Esophagus mucosa (tissue), 1 donor: ENCODE measurements around the gene WDR37. TPM values are rescaled to one million over a fixed set of nuclear protein-coding genes. Genes with fewer than 3 reads are reported as not detected.
A peak's percentile ranks its signal among the peaks of the same experiment; 100 is the strongest.
"Not testable (repeated sequence)": the region's sequence is repeated elsewhere in the genome, so short reads cannot be mapped to it uniquely, and the experiment has no call there.

Source experiments
- ATAC-seq: fragments of 200-7000 bp; cut with Tn5 transposase; one replicate; pipeline ENCODE4 v1.9.1; 2020
- total RNA-seq: library from RNA; stranded (reverse); gene quantifications from one replicate; pipeline ENCODE4 v1.2.4, GENCODE V29; 2023
- donor health status: DM: yes; HTN: yes; CAD: no.

Gene WDR37
- total RNA-seq, 1 donor from 2014 or later = 12.9 TPM

DNA sequence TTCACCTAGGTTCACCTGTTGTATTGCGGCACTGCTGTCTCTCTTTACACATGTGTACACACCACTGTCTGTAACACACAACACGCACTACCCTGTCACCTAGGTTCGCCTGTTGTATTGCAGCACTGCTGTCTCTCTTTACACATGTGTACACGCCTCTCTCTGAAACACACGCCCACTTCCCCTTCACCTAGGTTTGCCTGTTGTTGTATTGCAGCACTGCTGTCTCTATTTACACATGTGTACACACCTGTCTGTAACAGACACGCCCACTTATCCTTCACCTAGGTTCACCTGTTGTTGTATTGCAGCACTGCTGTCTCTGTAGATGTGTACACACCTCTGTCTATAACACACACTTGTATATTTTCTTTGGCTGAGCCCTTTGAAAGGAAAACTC is 51.5 kb downstream of the WDR37 start:
- ATAC-seq = peak; percentile 62

DNA sequence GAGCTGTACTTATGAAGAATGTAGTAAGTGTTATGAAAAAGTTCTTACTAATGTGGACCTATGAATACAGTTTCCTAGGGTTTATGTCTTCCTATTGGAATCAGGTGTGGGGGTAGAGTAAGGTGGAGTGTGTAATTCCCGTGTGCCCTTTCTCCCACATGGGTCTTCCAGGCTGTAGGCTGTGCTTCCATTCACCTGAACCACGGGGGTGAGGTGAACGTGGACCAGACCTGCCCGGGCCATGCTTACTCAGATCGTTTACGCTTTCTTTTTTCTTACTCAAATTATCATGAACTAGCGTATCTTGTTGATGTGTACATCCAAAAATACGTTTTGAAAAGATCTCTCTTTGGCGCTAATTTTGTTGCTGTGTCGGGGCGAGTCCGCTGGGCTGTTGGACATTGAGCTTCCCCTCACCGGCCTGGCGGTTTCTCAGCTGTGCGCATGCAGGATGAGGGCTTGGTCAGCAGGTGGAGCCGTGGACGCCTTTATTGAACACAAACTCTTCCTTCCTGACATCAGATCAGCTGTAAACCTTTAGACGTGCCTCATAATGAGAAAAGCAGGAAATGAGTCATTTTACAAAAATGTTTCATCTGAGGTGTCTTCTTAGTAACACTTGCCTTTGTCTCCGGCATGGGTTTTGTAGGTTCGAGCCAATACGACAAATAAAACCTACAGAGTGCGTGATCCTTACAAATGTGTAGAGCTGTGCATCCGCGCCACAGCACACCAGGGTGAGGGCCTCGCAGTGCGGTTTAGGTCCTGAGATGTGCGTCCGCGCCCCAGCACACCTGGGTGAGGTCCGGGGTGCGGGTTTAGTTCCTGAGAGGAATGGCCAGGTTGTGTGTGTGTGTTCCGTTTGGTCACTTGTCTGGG is 53.8 kb downstream of the WDR37 start:
- peak; percentile 90 for ATAC-seq

DNA sequence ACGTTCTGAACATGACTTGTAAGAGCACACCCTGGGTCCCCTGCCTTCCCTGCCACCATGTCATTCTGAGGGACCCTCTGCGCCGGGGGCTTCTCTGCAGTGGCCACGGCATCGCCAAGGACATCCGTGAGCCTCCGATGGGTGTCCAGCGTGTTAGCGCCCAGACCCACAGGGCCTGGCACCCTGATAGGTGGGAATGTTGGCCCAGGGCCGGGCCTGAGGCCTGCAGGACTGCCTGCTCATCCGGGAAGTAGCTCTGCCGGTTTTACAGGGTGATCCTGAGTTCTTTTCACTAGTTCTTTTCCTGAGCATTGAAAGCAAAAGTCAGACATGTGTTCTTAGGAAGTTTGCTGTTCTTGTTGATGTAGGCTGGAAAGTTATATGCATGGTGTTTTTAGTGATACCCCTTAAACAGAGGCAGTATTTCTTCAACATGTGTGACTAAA is 54.5 kb downstream of the WDR37 start:
- peak; percentile 77 for ATAC-seq

DNA sequence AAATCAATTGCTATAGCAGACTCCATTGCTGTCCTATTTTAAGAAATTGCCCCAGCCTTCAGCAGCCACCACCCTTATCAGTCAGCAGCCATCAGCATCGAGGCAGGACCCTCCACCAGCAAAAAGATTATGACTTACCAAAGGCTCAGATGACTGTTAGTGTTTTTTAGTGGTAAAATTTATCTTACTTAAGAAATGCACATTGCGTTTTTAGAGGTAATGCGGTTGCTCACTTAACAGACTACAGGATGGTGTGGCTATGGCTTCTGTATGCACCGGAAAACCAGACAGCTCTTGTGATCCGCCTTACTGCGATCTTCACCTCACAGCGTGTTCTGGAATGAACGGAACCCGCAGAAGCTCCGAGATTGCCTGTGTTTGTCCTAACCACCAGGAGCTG is 58.1 kb downstream of the WDR37 start:
- no peak for ATAC-seq

DNA sequence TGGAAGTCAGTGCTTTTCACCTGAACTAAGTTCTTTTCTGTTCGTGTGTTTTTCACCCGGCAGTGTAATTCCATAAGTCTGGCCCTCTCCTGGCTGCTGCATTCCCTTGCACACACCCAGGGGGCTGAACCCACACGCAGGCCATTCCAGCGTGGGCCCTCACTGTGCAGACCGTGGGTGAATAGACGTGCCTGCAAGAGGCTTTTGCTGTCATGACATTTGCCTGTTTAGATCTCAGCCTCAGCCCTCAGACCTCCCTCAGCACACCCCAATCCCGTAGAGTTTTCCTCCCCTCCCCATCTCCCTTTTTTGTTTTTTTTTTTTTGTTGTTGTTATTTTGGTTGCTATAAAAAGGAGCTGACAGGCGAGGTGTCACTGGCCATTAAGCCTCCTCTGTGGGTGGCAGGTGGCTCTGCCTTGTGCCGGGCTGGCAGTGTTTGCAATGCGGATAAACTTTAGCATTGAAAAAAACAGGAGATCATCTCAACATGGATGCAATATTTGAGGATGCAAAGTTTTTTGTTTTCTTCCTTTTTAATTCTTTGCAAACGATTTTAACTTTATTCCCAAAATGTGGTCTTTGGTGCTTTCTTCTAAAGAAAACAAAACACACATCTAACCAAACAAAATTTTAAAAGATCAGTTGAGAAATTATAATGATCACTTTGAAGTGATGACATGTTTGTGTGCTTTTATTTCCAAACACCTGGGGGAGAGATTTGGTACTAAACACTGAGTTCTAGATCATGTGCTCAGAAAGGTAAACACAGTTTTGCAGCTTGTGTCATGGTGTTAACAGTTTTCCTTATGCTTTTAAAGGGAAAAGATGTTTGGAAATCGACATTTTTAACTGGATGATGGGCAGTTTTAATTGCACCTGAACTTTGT is 58.8 kb downstream of the WDR37 start:
- no peak for ATAC-seq

DNA sequence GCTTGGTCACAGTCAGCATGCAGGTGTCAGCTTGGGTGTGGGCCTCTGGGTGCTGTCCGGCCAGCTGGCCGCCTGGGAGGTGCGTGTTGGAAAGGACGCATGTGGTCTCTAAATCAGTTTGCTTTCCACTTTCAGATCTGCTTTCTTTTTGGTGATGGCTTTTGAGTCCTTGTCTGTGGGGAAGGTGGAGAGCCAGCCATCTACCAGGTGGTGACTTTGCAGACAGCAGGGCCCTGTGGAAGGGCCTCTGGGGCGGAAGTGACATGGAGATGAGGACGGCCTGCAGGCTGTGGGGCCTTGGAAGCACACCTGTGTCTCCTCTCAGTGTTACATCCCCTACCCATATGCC is 59.4 kb downstream of the WDR37 start:
- no peak for ATAC-seq

DNA sequence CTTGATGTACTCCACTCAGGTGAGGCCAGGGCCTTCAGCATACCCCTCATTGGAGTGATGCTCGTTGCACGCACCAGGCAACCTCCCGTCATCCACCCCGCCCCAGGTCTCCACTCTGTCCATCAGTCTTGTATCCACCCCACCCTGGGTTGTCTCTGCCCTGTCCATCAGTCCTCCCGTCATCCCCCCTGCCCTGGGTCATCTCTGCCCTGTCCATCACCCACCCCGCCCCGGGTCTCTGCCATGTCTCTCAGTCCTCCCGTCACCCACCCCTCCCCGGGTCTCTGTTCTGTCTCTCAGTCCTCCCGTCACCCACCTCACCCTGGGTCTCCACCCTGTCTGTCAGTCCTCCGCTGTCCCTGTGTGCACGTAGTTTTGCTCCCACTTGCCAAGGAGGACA is 59.9 kb downstream of the WDR37 start:
- ATAC-seq = peak; percentile 26

DNA sequence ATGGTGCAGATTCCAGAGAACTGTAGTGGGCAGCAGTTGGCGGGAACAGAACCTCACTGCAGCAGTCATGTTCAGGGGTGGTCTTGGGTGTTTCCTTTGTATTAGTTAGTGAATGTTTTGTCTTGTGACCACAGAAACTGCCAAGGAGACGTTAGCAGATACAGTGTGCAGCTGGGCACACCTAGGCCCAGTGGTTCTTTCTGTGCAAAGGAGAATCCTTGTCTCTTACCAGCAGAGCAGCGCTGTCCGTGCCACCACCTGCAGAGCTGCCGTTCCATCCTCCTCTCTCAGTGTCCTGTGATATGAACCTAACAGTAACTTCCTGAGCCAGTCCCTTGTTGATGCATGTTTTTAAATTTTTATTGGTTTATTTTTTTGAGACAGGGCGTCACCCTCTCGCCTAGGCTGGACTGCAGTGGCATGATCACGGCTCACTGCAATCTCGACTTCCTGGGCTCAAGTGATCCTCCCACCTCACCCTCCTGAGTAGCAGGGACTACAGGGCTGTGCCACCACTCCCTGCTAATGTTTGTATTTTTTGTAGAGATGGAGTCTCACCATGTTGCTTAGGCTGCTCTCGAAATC is 60.6 kb downstream of the WDR37 start:
- ATAC-seq = no peak

DNA sequence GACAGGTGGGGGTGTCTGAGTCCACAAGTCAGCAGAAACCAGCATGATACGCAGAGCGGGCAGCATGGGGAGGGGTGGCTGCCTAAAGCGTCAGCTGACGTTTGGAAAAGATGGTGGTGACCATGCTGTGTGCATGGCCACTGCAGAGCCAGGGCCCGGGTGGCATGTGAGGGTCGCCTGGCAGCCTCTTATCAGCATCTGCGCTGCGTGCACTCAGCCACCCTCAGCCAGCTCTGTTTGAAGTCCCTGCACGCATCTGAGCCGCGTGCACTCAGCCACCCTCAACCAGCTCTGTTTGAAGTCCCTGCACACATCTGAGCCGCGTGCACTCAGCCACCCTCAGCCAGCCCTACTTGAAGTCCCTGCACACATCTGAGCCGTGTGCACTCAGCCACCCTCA is 61.5 kb downstream of the WDR37 start:
- no peak for ATAC-seq

DNA sequence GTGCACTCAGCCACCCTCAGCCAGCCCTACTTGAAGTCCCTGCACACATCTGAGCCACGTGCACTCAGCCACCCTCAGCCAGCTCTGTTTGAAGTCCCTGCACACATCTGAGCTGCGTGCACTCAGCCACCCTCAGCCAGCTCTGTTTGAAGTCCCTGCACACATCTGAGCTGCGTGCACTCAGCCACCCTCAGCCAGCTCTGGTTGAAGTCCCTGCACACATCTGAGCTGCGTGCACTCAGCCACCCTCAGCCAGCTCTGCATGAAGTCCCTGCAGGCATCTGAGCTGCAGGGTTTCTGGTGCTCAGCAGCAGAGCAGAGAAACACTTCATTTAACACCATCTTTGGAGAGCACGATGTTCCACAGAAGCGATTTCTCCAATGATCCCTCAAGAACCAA is 62.1 kb downstream of the WDR37 start:
- not testable (repeated sequence) for ATAC-seq

DNA sequence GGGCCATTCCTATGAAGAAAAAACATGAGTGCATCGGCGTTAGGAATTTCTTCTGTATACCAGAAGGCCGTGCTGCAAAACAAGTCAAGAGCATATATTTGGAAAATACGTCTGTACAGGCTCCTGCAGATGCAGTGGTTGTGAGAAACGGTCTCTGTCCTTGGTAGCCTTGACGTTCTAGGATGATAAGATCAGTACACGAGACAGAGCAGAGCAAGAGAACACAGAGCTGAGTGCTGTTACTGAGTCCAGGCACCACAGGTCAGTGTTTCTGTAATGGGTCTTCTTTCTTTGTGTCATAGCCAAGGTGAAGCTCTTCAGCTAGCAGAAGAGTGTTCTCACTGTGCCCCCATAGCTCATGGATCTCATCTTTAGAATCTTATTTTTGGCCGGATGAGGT is 62.8 kb downstream of the WDR37 start:
- no peak for ATAC-seq

DNA sequence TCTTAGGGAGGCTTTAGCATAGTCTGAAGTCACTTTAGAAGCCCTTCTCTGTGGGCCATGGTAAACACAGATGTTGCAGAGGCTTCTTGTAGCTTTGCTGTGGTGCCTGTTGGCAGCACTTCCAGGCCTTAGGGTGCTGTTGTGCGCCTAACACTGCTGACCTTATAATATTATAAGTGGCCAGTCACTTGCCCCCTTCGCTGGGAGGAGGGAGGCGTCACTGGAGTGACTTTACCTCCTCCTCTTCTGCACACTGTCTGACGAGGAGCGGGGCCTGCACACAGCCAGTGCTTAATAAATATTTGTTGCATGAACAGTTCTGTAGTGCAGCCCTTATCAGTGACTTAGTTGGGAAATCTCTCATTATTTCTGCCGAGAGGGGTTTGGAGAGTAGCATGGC is 63.3 kb downstream of the WDR37 start:
- ATAC-seq = no peak

DNA sequence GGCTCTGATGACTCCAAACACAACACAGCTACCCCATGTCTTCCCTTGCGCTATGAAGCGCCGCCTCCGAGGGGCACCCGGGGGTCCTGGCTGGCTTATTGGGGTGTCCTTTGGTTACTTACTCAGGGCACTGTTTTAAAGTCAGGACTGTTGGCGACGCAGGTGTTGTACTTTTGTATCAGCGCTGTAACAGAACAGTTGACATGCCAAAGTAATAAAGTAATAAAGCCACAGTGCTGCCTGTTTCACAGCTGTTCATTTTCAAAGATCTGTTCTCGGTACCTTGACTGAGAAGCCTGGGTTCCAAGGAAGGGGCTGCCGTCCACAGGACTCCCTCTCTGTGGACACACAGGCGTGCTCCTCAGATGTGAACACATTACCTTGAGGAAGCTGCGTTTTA is 64.1 kb downstream of the WDR37 start:
- no peak for ATAC-seq

DNA sequence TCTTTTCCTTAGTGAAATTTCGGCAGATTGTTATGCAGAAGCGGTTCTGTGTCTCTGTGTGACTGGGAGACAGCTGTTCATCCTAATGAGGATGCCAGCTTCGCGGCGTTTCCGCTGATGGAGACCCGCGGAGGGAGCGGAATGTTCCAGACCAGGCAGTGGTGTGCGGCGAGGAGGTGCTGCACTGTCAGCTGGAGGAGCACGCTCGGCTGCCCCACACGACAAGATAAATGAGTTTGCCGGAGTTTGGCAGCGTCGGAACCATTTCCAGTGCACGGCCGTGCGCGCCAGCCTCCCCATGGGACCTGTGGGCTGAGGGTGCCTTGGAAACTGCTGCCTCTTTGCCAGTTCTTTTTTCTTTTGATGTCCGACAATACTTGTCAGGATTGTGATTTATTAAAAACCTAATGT is 64.6 kb downstream of the WDR37 start:
- no peak for ATAC-seq

DNA sequence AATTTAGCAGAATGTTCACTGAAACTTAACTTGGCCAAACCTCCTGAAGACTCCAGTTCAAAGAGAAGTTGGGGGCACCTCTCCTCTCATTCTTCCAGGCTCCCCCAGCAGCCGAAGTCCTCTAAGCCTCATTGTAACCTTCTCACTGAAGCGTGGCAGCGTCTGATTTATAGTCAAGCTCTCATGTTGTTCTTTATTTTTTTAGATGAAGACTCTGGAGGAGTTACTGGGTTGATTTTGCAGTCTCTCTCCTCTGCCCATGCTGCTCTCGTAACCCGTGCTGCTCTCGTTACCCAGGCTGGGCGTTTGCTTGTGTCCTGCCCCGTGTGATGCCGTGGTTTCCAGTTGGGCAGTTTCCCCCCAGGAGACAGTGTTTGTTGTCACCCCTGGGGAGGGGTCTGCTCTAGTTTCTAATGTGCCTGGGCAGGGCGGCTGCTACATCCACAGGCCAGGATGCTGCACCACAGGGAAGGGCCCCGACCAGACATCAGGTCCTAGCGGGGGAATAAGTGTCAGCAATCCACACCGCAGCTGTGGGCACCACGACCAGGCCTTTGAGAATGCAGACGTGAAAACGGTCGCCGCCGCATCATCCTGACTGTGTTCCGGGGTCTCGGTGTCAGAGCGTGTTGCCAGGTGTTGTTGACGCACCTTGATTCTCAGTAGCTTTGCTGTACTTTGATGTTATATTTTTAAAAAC is 65.2 kb downstream of the WDR37 start:
- ATAC-seq = no peak

DNA sequence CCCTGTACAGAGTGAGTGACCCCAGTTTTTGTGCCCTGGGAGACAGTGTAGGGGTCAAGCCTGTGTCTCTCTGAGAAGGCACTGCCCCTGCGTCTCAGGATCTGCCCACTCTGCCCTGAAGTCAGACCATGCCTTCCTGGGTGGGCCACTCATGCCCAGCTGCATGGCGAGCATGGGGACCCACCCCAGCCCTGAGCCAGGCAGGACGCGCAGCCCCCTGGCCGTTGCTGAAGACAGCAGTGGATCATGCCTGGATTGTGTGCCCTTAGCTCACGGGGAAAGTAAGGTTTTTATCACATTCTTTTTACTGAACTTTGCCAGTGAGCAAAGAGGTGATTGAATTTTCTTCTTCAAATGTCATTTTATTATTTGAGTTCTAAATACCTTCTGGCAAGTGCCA is 66.2 kb downstream of the WDR37 start:
- no peak for ATAC-seq

DNA sequence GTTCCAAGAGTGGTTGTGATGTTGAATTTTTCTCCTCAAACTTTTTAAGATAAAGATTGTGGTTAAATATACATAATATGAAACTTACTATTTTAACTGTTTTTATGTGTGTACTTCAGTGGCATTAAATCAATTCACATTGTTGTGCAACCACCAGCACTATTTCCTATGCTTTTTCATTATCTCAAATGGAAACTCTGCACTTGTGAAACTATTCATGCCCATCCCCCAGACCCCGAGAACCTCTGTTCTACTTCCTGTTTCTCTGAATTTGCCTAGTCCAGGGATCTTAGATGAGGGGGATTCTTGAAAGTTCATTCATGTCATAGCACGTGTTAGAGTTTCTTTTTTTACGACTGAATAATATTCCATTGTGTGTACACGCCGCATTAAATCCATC is 67.0 kb downstream of the WDR37 start:
- ATAC-seq = no peak

DNA sequence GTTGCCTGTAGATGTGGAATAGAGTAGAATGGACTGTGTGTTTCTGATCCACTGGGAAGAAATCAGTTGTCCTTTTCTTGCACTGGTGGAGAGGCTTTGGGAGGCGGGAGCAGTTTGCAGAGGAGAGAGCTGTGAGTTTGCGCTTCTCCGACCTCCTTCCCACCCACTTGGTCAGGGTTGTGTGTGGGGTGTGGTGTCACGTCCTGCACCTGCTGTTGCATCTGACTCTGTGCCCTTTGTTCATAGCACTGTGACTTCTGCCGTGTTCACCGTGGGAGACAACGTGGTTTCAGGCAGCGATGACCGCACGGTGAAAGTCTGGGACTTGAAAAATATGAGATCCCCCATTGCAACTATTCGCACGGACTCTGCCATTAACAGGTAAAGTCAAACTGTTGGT is 67.8 kb downstream of the WDR37 start:
- no peak for ATAC-seq

DNA sequence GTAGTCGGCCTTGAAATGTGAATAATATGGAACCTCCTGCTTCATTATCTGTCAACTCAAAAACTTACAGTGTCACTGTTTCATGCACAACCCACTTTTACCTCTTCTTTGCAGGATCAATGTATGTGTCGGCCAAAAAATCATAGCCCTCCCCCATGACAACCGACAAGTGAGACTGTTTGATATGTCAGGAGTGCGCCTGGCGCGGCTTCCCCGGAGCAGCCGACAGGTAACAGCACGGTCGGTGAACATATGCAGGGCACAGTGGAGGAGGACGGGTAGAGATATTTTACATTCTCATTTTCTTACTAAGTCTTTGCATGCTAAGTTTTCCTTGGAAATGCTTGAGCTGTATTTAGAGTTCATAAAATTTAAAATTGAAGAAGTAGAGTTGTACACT is 68.6 kb downstream of the WDR37 start:
- ATAC-seq = no peak

DNA sequence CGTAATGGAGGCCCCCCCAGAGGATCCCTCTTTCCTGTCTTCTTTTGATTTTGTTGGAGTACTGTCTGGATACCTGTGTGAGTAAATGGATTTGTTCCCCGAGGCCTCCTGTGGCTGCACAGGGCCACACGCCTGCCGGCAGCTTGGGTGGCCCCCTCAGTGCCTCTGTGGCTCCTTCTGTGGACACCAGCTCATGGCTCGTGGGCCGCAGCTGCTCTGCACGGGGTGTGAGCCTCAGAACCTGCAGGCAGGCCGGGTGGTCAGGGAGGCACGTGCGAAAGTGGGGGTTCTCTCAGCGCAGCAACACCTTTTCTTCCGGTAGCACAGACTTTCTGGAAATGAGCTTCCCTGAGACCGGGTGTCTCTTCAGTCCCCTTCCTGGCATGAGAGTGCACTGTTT is 70.3 kb downstream of the WDR37 start:
- ATAC-seq = no peak

DNA sequence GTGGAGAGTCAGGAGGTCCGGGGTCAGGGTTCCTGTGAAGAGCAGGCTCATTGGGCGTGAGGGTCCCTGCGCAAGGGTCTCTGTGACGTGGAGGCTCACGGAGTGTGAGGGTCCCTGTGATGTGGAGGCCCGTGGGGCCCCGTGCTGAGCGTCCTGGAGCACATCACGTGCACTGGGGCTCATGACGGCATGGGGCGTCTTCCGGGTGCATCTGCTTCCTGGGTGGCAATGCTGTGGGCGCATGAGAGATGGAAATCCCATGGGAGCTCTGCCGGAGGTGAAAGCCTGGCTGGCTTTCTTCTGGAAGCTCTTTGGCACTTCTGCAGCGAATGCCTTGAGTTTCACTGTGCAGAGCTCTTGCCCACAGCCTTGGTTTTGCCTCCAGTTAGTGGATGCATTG is 71.4 kb downstream of the WDR37 start:
- ATAC-seq = no peak

DNA sequence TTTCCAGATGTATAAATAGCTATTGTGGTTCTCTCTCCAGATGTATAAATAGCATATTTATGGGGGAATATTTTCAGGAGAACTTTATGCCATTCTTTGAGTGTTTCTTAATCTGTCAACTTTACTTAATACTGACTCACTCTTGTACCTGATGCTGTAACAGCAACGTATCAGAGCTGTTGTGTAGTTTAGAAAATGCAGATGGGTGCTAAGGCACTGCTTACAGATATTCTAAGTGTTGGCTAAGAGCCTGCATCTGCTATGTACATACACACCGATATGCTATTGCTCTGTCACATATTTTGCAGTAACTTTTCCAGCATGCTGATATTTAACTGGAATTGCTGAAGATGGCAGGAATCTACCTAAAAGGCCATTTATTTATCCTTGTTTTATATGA is 71.9 kb downstream of the WDR37 start:
- ATAC-seq = no peak

DNA sequence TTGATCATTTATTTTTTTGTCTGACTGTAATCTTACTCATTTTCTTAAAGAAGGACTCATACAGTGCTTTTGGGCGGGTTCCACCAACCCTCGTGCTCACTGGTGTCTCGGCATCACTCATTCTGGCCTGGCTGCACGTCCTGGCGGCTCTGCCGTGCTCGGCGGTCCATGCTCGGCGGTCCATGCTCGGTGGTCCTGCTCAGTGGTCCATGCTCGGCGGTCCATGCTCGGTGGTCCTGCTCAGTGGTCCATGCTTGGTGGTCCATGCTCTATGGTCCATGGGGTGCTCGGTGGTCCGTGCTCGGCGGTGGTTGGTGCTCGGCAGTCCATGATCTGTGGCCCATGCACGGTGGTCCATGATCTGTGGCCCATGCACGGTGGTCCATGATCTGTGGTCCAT is 72.5 kb downstream of the WDR37 start:
- ATAC-seq = no peak
